Type B pancreatic cell (in vitro differentiated cells): ENCODE data around the gene ELFN1. TPM values are rescaled to one million over a fixed set of nuclear protein-coding genes. Genes with fewer than 3 reads are reported as not detected.

ENCODE experiments used
- DNase-seq: peaks from one replicate; pipeline ENCODE4 v3.0.0; 2021; ENCODE audit warnings: mixed read lengths; ENCODE audit not compliant: unreplicated experiment; ENCODE audit errors: extremely low spot score
- H3K27ac Mint-ChIP-seq: 2 replicates; pipeline ENCODE4 v1.8.0; 2021; ENCODE audit warnings: mild to moderate bottlenecking, mixed read lengths
- H3K27me3 Mint-ChIP-seq: 2 replicates; pipeline ENCODE4 v1.8.0; 2021; ENCODE audit warnings: mixed read lengths
- H3K36me3 Mint-ChIP-seq: 2 replicates; pipeline ENCODE4 v1.8.0; 2021; ENCODE audit warnings: mixed read lengths
- H3K4me1 Mint-ChIP-seq: one replicate; pipeline ENCODE4 v1.8.0; 2021; ENCODE audit warnings: mixed read lengths; ENCODE audit not compliant: unreplicated experiment
- H3K4me3 Mint-ChIP-seq: 2 replicates; pipeline ENCODE4 v1.8.0; 2021; ENCODE audit warnings: mild to moderate bottlenecking, mixed read lengths
- H3K9me3 Mint-ChIP-seq: 2 replicates; pipeline ENCODE4 v1.8.0; 2021; ENCODE audit warnings: mixed read lengths
- total RNA-seq: library from RNA; stranded (reverse); gene quantifications from 2 replicates; pipeline ENCODE4 v1.2.1, GENCODE V29; 2021; ENCODE audit warnings: low replicate concordance
- TF ChIP-seq, protein P1 (sequence below): fragments of 200-600 bp; sonication (generic); conservative IDR thresholded peaks from 2 replicates; pipeline ENCODE4 v1.5.0; 2021; ENCODE audit warnings: antibody characterized with exemption, mild to moderate bottlenecking

Gene ELFN1
- total RNA-seq, 1 donor from 2014 or later = 5.8 TPM

DNA sequence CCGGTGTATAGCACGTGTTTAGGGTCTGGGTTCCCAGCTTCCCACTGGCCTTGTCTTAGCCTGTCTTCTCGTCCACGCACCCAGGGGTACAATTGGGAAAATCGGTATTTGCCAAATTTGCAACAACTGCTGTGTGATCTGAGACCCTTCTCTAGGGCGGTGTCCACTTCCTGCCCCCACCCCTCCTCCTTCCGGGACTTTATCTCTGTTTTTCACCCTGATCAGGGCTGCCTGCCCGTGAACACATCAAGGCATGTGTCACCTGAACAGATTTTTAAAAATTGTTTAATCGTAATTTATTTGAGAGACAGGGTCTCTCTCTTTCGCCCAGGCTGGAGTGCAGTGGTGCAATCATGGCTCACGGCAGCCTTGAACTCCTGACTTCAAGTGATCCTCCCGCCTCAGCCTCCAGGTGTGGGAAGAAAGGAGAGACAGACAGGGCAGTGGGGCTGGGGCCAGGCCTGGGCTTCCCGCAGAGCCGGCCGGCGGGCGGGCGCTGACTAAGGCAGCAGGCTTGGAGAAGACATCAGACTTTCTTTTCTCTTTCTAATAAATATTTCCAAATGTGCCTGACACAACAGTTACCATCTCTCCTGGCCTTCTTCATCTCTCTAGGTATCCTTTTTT is 27.5 kb downstream of the ELFN1 start:
- H3K27me3 Mint-ChIP-seq = peaks cover 10% of the 10 kb centered on the region
- H3K27ac Mint-ChIP-seq = no peak overlapping the region
- no peaks in the 10 kb centered on the region for H3K36me3 Mint-ChIP-seq
- TF ChIP-seq, protein P1, sequence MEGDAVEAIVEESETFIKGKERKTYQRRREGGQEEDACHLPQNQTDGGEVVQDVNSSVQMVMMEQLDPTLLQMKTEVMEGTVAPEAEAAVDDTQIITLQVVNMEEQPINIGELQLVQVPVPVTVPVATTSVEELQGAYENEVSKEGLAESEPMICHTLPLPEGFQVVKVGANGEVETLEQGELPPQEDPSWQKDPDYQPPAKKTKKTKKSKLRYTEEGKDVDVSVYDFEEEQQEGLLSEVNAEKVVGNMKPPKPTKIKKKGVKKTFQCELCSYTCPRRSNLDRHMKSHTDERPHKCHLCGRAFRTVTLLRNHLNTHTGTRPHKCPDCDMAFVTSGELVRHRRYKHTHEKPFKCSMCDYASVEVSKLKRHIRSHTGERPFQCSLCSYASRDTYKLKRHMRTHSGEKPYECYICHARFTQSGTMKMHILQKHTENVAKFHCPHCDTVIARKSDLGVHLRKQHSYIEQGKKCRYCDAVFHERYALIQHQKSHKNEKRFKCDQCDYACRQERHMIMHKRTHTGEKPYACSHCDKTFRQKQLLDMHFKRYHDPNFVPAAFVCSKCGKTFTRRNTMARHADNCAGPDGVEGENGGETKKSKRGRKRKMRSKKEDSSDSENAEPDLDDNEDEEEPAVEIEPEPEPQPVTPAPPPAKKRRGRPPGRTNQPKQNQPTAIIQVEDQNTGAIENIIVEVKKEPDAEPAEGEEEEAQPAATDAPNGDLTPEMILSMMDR = no peak
- H3K4me1 Mint-ChIP-seq = peaks cover 12% of the 10 kb centered on the region
- H3K9me3 Mint-ChIP-seq = no peaks in the 10 kb centered on the region
- DNase-seq = peak; percentile 18
- no peak overlapping the region for H3K4me3 Mint-ChIP-seq

DNA sequence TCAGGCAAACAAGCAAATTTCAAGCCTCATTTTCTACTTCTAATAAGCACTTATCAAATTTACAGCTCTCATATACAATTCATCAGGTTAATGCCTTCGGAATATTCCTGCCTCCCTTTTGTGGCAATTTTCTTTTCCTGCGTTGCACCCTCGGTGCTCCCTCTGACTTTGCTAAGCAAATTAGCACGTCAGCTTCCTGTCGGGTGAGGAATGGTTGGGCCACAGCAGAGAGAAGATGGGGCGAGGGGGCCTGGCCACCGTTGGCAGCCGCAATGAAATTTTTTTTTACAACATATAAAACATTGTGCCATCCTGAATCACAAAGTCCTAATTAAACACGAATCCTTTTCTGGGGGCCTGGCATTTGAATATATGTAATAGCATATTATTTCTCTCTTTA is 28.1 kb downstream of the ELFN1 start:
- Mint-ChIP-seq H3K4me1 (peaks cover 12% of the 10 kb centered on the region), H3K4me3 (no peak overlapping the region), H3K27me3 (peaks cover 15% of the 10 kb centered on the region), H3K27ac (no peak overlapping the region), H3K9me3 (peaks cover 5% of the 10 kb centered on the region), H3K36me3 (no peaks in the 10 kb centered on the region)
- TF ChIP-seq, protein P1 = no peak
- peak; percentile 29 for DNase-seq

DNA sequence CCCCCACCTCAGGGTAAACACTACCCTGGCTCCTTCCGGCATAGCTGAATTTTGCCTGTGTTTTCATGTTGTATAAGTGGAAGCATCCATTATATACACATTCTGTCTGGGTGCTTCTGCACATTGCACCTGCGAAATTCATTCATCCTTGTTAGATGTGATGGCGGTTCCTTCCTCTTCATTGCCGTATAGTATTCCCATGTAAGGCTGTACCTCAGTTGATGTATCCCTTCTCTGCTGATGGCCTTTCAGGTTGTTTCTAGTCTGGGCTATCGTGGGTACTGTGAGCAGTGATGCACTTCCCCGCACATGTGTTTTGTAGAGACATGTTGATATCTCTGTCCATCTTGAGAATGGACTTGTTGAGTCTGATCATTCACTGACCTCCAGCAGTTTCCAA is 28.9 kb downstream of the ELFN1 start:
- TF ChIP-seq, protein P1 = no peak
- Mint-ChIP-seq H3K9me3 (peaks cover 5% of the 10 kb centered on the region), H3K27me3 (peaks cover 18% of the 10 kb centered on the region), H3K4me1 (peaks cover 12% of the 10 kb centered on the region), H3K4me3 (no peak overlapping the region), H3K27ac (no peak overlapping the region), H3K36me3 (no peaks in the 10 kb centered on the region)
- no peak for DNase-seq

DNA sequence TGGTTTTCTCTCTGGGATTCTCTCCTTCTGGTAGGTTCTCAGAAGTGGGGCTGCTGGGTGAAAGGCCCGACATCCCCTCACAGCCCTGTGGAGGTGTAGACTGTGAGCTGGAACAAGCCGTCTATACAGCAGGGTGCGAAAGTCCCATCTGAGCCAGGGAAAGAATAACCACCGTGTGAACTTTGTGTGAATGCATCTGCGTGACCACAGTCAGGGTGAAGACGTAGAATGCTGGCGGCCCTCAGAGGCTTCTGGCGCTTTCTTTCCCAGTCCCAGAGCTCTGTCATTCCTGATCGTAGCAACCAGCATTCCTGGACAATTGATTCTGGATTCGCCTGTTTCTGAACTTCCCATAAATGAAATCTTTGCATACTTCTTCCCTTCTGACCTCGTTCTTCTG is 30.0 kb downstream of the ELFN1 start:
- Mint-ChIP-seq H3K4me3 (no peak overlapping the region), H3K27ac (no peak overlapping the region), H3K36me3 (no peaks in the 10 kb centered on the region), H3K9me3 (peaks cover 5% of the 10 kb centered on the region), H3K4me1 (peaks cover 4% of the 10 kb centered on the region), H3K27me3 (peaks cover 18% of the 10 kb centered on the region)
- TF ChIP-seq, protein P1 = no peak
- peak; percentile 25 for DNase-seq

DNA sequence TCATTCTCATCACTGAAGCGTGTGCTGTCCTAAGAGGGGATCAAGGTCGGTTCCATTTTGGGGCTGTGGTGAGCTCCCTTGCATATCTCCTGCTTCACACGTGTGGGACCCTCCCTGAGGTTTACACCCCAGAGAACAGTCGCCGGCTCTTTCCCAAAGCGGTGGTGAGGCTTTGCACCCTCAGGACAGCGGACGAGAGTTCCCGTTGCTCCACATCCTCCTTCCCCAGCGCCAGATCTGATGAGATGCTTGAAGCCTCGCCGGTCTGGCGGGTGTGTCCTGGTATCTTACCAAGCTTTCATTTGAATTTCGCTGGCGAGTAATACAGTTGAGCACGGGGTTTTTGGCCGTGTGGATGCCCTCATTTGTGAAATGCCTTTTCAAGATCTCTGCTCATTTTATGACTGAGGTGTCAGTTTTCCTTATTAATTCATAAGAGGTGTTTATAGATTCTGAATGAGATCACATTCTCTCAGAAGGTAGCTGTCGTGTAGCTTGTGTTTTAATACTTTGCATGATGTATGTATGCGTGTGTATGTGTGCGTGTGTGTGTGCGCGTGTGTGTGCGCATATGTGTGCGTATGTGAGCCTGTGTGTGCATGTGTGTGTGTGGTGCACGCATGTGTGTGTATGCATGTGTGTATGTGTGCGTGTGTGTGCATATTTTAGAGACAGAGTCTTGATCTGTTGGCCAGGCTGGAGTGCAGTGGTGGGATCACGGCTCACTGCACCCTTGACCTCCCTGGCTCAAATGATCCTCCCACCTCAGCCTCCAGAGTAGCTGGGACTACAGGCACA is 30.7 kb downstream of the ELFN1 start:
- Mint-ChIP-seq H3K9me3 (peaks cover 5% of the 10 kb centered on the region), H3K4me1 (peaks cover 4% of the 10 kb centered on the region), H3K4me3 (no peak overlapping the region), H3K27me3 (peaks cover 17% of the 10 kb centered on the region), H3K36me3 (no peaks in the 10 kb centered on the region), H3K27ac (no peak overlapping the region)
- TF ChIP-seq, protein P1 = no peak
- peak; percentile 49 for DNase-seq
